ENCODE data around the gene FOXP3. TPM values are rescaled to one million over a fixed set of nuclear protein-coding genes. Genes with fewer than 3 reads are reported as not detected.

Gene FOXP3
- total and polyA plus RNA-seq, 2 experiments from 2014 or later, result 0.11 to 0.28 TPM

GRCh38 chrX:49308604-49309269 lies 44.2 kb upstream of the FOXP3 start:
- H3K27ac Mint-ChIP-seq, result peak overlapping the region; percentile 96
- H3K4me3 ChIP-seq, result peak overlapping the region; percentile 44
- no peaks in the 10 kb centered on the region for H3K36me3 ChIP-seq (ENCODE audit: insufficient read depth)
- H3K4me1 ChIP-seq (ENCODE audit: insufficient read depth), result peaks cover 12% of the 10 kb centered on the region
- peak; percentile 11; the same call in 1 of the 3 replicates for ATAC-seq
- peak overlapping the region; percentile 52 for H3K27ac ChIP-seq (ENCODE audit: low read depth)
- H3F3A ChIP-seq (replicated peaks; ENCODE audit: low read depth), result 0 out of 2 replicates have a peak, but pooled peaks cover 3% of the 10 kb centered on the region
- TF ChIP-seq CTCF (conservative IDR thresholded peaks at IDR 0.05; ENCODE audit: low read depth in 2 of 2) (no peak), ZNF331 (CRISPR knock-in tag; IDR thresholded peaks at IDR 0.05; ENCODE audit: low read depth) (no peak), NANOG (IDR thresholded peaks at IDR 0.05; ENCODE audit: borderline replicate concordance) (no peak), EZH2phosphoT487 (IDR thresholded peaks at IDR 0.05; ENCODE audit: unreplicated experiment) (no peak), ZNF462 (CRISPR knock-in tag; IDR thresholded peaks at IDR 0.05) (no peak), REST (IDR thresholded peaks at IDR 0.05; ENCODE audit: unreplicated experiment) (no peak), STAT1 (IDR thresholded peaks at IDR 0.05; ENCODE audit: unreplicated experiment) (no peak), POLR2AphosphoS5 (IDR thresholded peaks at IDR 0.05; ENCODE audit: low read depth) (no peak), JUNB (IDR thresholded peaks at IDR 0.05; ENCODE audit: unreplicated experiment) (no peak), EZH2 (IDR thresholded peaks at IDR 0.05; ENCODE audit: low read depth, unreplicated experiment) (no peak), CREB1 (CRISPR knock-in tag; IDR thresholded peaks at IDR 0.05; ENCODE audit: low read depth) (no peak), ETS1 (IDR thresholded peaks at IDR 0.05) (no peak), ZNF114 (CRISPR knock-in tag; IDR thresholded peaks at IDR 0.05) (no peak)
- no peak overlapping the region for H2AFZ ChIP-seq
- no peaks in the 10 kb centered on the region for H3K9me2 ChIP-seq (ENCODE audit: insufficient read depth)
- H4K20me1 ChIP-seq (replicated peaks; ENCODE audit: insufficient read depth), result no peaks in the 10 kb centered on the region
- H3K27me3 ChIP-seq (ENCODE audit: insufficient read depth), result no peaks in the 10 kb centered on the region
- no peaks in the 10 kb centered on the region for H3K79me2 ChIP-seq (replicated peaks; ENCODE audit: insufficient read depth)
- DNase-seq (ENCODE audit: low spot score), result no peak
- 0 out of 3 replicates have a peak, but pooled peaks cover 10% of the 10 kb centered on the region for H3K36me3 Mint-ChIP-seq (ENCODE audit: low read depth)
- peaks cover 39% of the 10 kb centered on the region for H3K4me1 Mint-ChIP-seq
- H3K27me3 Mint-ChIP-seq (ENCODE audit: insufficient read depth, low read depth, poor library complexity), result peaks cover 8% of the 10 kb centered on the region
- H3K9me3 Mint-ChIP-seq, result peaks cover 13% of the 10 kb centered on the region; the same call in 1 of the 3 replicates
- H3K4me2 ChIP-seq, result peak overlapping the region; percentile 69
- H3K4me3 Mint-ChIP-seq, result peak overlapping the region; percentile 61
